ENCODE results near the gene PARVG.

- TF ChIP-seq CTCF (IDR thresholded peaks at IDR 0.05; ENCODE audit: low read depth, low read length), result no peak
- no peak for TF ChIP-seq EZH2phosphoT487 (IDR thresholded peaks at IDR 0.05; ENCODE audit: low read depth)
Measured at GRCh38 chr22:44162960-44163359, 17.8 kb upstream of the PARVG start.

Measured in OCI-LY3 (cell line).